ENCODE data around the gene FZD1. TPM values are rescaled to one million over a fixed set of nuclear protein-coding genes. Genes with fewer than 3 reads are reported as not detected.

FZD1 gene
- total RNA-seq, 2 experiments from 2014 or later = 0.29 to 0.30 TPM

GRCh38 chr7:91266689-91267090, 2.5 kb downstream of the FZD1 start:
- CTCF ChIA-PET = interaction anchor here (0.6 kb wide), 1 partner anchor 192 kb away, joined by 3 read pairs; no protein-coding TSS in a partner anchor
- H3K9me3 Mint-ChIP-seq = no peaks in the 10 kb centered on the region
- peaks cover 45% of the 10 kb centered on the region for H3K27me3 Mint-ChIP-seq (ENCODE audit: low read depth)
- no peak overlapping the region for H3K27ac Mint-ChIP-seq
- no peak overlapping the region for H3K4me3 Mint-ChIP-seq
- peaks cover 1% of the 10 kb centered on the region for H3K36me3 Mint-ChIP-seq (ENCODE audit: low read depth)
- peaks cover 8% of the 10 kb centered on the region for H3K4me1 Mint-ChIP-seq (ENCODE audit: low read depth)
- DNase-seq = no peak
- intact Hi-C loops (cut with micrococcal nuclease) = loop anchor here (10.0 kb wide), 6 partner anchors 368 to 1178 kb away; partner anchors contain the start of genes AKAP9, CFAP69 and GATAD1

GRCh38 chr7:91267171-91267955, 3.1 kb downstream of the FZD1 start:
- H3K4me3 Mint-ChIP-seq = no peak overlapping the region
- intact Hi-C loops (cut with micrococcal nuclease) = loop anchor here (10.0 kb wide), 6 partner anchors 367 to 1177 kb away; partner anchors contain the start of genes AKAP9, CFAP69 and GATAD1
- peaks cover 41% of the 10 kb centered on the region for H3K27me3 Mint-ChIP-seq (ENCODE audit: low read depth)
- DNase-seq = no peak
- no peak overlapping the region for H3K27ac Mint-ChIP-seq
- peaks cover 1% of the 10 kb centered on the region for H3K36me3 Mint-ChIP-seq (ENCODE audit: low read depth)
- CTCF ChIA-PET = interaction anchor here (0.6 kb wide), 1 partner anchor 192 kb away, joined by 3 read pairs; no protein-coding TSS in a partner anchor
- H3K9me3 Mint-ChIP-seq = no peaks in the 10 kb centered on the region
- H3K4me1 Mint-ChIP-seq (ENCODE audit: low read depth) = peaks cover 8% of the 10 kb centered on the region

GRCh38 chr7:91270372-91270771, 6.1 kb downstream of the FZD1 start:
- intact Hi-C loops (cut with micrococcal nuclease) = no loop called here
- CTCF ChIA-PET = no interaction called here
- H3K27me3 Mint-ChIP-seq (ENCODE audit: low read depth) = peaks cover 27% of the 10 kb centered on the region

GRCh38 chr7:91276909-91277308, 12.7 kb downstream of the FZD1 start:
- Mint-ChIP-seq H3K36me3 (ENCODE audit: low read depth) (no peaks in the 10 kb centered on the region), H3K27ac (no peak overlapping the region), H3K4me3 (no peak overlapping the region), H3K4me1 (ENCODE audit: low read depth) (no peaks in the 10 kb centered on the region), H3K9me3 (no peaks in the 10 kb centered on the region), H3K27me3 (ENCODE audit: low read depth) (peaks cover 5% of the 10 kb centered on the region)
- intact Hi-C loops (cut with micrococcal nuclease) = no loop called here
- CTCF ChIA-PET = no interaction called here
- DNase-seq = no peak

More at GRCh38 chr7:91270372-91270771, 6.1 kb downstream of the FZD1 start:
- H3K4me1 Mint-ChIP-seq (ENCODE audit: low read depth) = peaks cover 2% of the 10 kb centered on the region
- H3K27ac Mint-ChIP-seq = no peak overlapping the region
- peaks cover 1% of the 10 kb centered on the region for H3K36me3 Mint-ChIP-seq (ENCODE audit: low read depth)
- no peaks in the 10 kb centered on the region for H3K9me3 Mint-ChIP-seq
- no peak overlapping the region for H3K4me3 Mint-ChIP-seq
- DNase-seq = no peak

- intact Hi-C loops (cut with micrococcal nuclease) = no loop called here
- no peak for DNase-seq
- no peaks in the 10 kb centered on the region for H3K36me3 Mint-ChIP-seq (ENCODE audit: low read depth)
- H3K27me3 Mint-ChIP-seq (ENCODE audit: low read depth) = peaks cover 12% of the 10 kb centered on the region
- no peaks in the 10 kb centered on the region for H3K9me3 Mint-ChIP-seq
- no peak overlapping the region for H3K27ac Mint-ChIP-seq
- no peaks in the 10 kb centered on the region for H3K4me1 Mint-ChIP-seq (ENCODE audit: low read depth)
- CTCF ChIA-PET = interaction anchor here (0.6 kb wide), 2 partner anchors 36 to 690 kb away, joined by 3 read pairs; no protein-coding TSS in a partner anchor
- no peak overlapping the region for H3K4me3 Mint-ChIP-seq
Observed at GRCh38 chr7:91280185-91280584, 16.0 kb downstream of the FZD1 start.

GRCh38 chr7:91280604-91281003, 16.4 kb downstream of the FZD1 start:
- intact Hi-C loops (cut with micrococcal nuclease) = no loop called here
- H3K36me3 Mint-ChIP-seq (ENCODE audit: low read depth) = no peaks in the 10 kb centered on the region
- CTCF ChIA-PET = interaction anchor here (0.6 kb wide), 2 partner anchors 586 to 690 kb away, joined by 3 to 5 read pairs; no protein-coding TSS in a partner anchor
- H3K4me3 Mint-ChIP-seq = no peak overlapping the region
- no peaks in the 10 kb centered on the region for H3K4me1 Mint-ChIP-seq (ENCODE audit: low read depth)
- peaks cover 12% of the 10 kb centered on the region for H3K27me3 Mint-ChIP-seq (ENCODE audit: low read depth)
- no peak overlapping the region for H3K27ac Mint-ChIP-seq
- H3K9me3 Mint-ChIP-seq = no peaks in the 10 kb centered on the region
- no peak for DNase-seq

- Mint-ChIP-seq H3K4me1 (ENCODE audit: low read depth) (no peaks in the 10 kb centered on the region), H3K9me3 (no peaks in the 10 kb centered on the region), H3K4me3 (no peak overlapping the region), H3K27me3 (ENCODE audit: low read depth) (peaks cover 7% of the 10 kb centered on the region), H3K36me3 (ENCODE audit: low read depth) (no peaks in the 10 kb centered on the region), H3K27ac (no peak overlapping the region)
- CTCF ChIA-PET = no interaction called here
- intact Hi-C loops (cut with micrococcal nuclease) = no loop called here
- DNase-seq = no peak
Observed at GRCh38 chr7:91285696-91286355, 21.6 kb downstream of the FZD1 start.

GRCh38 chr7:91286432-91286831, 22.2 kb downstream of the FZD1 start:
- Mint-ChIP-seq H3K4me1 (ENCODE audit: low read depth) (no peaks in the 10 kb centered on the region), H3K4me3 (no peak overlapping the region), H3K36me3 (ENCODE audit: low read depth) (no peaks in the 10 kb centered on the region), H3K9me3 (no peaks in the 10 kb centered on the region), H3K27me3 (ENCODE audit: low read depth) (peaks cover 7% of the 10 kb centered on the region), H3K27ac (no peak overlapping the region)
- intact Hi-C loops (cut with micrococcal nuclease) = no loop called here
- no peak for DNase-seq
- CTCF ChIA-PET = no interaction called here

- CTCF ChIA-PET = interaction anchor here (0.5 to 1.0 kb wide), 4 partner anchors 24 to 497 kb away, joined by 3 to 4 read pairs (median 3); no protein-coding TSS in a partner anchor
- no peak overlapping the region for H3K27ac Mint-ChIP-seq
Observed at GRCh38 chr7:91287371-91288084, 23.3 kb downstream of the FZD1 start.

GRCh38 chr7:91288208-91288824, 24.1 kb downstream of the FZD1 start:
- Mint-ChIP-seq H3K27ac (no peak overlapping the region), H3K4me3 (no peak overlapping the region), H3K27me3 (ENCODE audit: low read depth) (peaks cover under 1% of the 10 kb centered on the region), H3K9me3 (no peaks in the 10 kb centered on the region), H3K4me1 (ENCODE audit: low read depth) (no peaks in the 10 kb centered on the region), H3K36me3 (ENCODE audit: low read depth) (no peaks in the 10 kb centered on the region)
- peak; percentile 47 for DNase-seq
- intact Hi-C loops (cut with micrococcal nuclease) = loop anchor here (1.0 kb wide), 1 partner anchor 348 kb away; no protein-coding TSS in a partner anchor
- CTCF ChIA-PET = interaction anchor here (0.5 to 1.0 kb wide), 3 partner anchors 25 to 496 kb away, joined by 3 to 4 read pairs (median 3); no protein-coding TSS in a partner anchor

More at GRCh38 chr7:91287371-91288084, 23.3 kb downstream of the FZD1 start:
- Mint-ChIP-seq H3K27me3 (ENCODE audit: low read depth) (peaks cover 7% of the 10 kb centered on the region), H3K4me1 (ENCODE audit: low read depth) (no peaks in the 10 kb centered on the region), H3K9me3 (no peaks in the 10 kb centered on the region), H3K4me3 (no peak overlapping the region), H3K36me3 (ENCODE audit: low read depth) (no peaks in the 10 kb centered on the region)
- no peak for DNase-seq
- intact Hi-C loops (cut with micrococcal nuclease) = loop anchor here (1.0 kb wide), 1 partner anchor 349 kb away; no protein-coding TSS in a partner anchor

- CTCF ChIA-PET = interaction anchor here (0.6 kb wide), 1 partner anchor 12 kb away, joined by 6 read pairs; no protein-coding TSS in a partner anchor
- Mint-ChIP-seq H3K4me1 (ENCODE audit: low read depth) (no peaks in the 10 kb centered on the region), H3K4me3 (no peak overlapping the region), H3K27ac (no peak overlapping the region), H3K27me3 (ENCODE audit: low read depth) (peaks cover 6% of the 10 kb centered on the region), H3K9me3 (no peaks in the 10 kb centered on the region), H3K36me3 (ENCODE audit: low read depth) (no peaks in the 10 kb centered on the region)
- DNase-seq = no peak
- intact Hi-C loops (cut with micrococcal nuclease) = no loop called here
Observed at GRCh38 chr7:91289633-91290254, 25.5 kb downstream of the FZD1 start.
